Body of pancreas (tissue), 4 donors: ENCODE results near the gene NFKB2. TPM values are rescaled to one million over a fixed set of nuclear protein-coding genes. Genes with fewer than 3 reads are reported as not detected.

ENCODE experiments used
- ATAC-seq: fragments of 150-250 bp; one replicate; pipeline ENCODE4 v1.9.1; 2016
- DNase-seq, 4 donors: peaks; one replicate each; pipeline ENCODE4 v3.0.0-alpha.2; 2019
- H3K27ac ChIP-seq, 4 donors: fragments of 200-600 bp; sonication (generic); 1 replicate in 3 of 4; 2 replicates in 1 of 4; pipeline versions ENCODE4 v1.5.1 to v1.6.1; 2016 to 2019; ENCODE audit warnings: mild to moderate bottlenecking in 1 of 4, mixed read lengths in 1 of 4, moderate library complexity in 1 of 4
- H3K27me3 ChIP-seq, 2 donors: fragments of 200-600 bp; sonication (generic); one replicate each; pipeline ENCODE4 v1.6.0; 2016; ENCODE audit warnings: mild to moderate bottlenecking in 1 of 2
- H3K36me3 ChIP-seq, 2 donors: fragments of 200-600 bp; sonication (generic); replicated peaks in 1 of 2; 2 replicates each; pipeline ENCODE4 v1.5.1; 2016; ENCODE audit warnings: low read depth in 2 of 2; ENCODE audit not compliant: insufficient read depth in 1 of 2
- H3K4me1 ChIP-seq: fragments of 200-600 bp; sonication (generic); one replicate; pipeline ENCODE4 v1.6.0; 2016
- H3K4me3 ChIP-seq, 2 donors: fragments of 200-600 bp; sonication (generic); 1 replicate in 1 of 2; 2 replicates in 1 of 2; pipeline ENCODE4 v1.5.1; 2016 to 2019
- H3K9me3 ChIP-seq, 3 donors: fragments of 200-600 bp; sonication (generic); 1 replicate in 2 of 3; 2 replicates in 1 of 3; pipeline ENCODE4 v1.5.1; 2016
- CTCF ChIP-seq, 7 experiments: fragments of 450-650 bp in 4 of 7; fragments of 200-600 bp in 3 of 7; sonication (generic) in 3 of 7; IDR thresholded peaks; one replicate each; pipeline ENCODE4 v1.5.1; 2016 to 2019; ENCODE audit warnings: antibody characterized with exemption in 7 of 7
- POLR2A ChIP-seq, 3 donors: fragments of 450-650 bp; IDR thresholded peaks; one replicate each; pipeline ENCODE4 v1.6.1; 2016; ENCODE audit warnings: antibody characterized with exemption in 3 of 3, mild to moderate bottlenecking in 2 of 3
- WGBS, 2 donors: methylation state at CpG; one replicate each; pipeline ENCODE4 v1.1.5; 2017; 5-methylcytosine and 5-hydroxymethylcytosine counted together
- intact Hi-C: fragments of 100-400 bp; cut with DNase I; formaldehyde crosslinking; loops from one replicate; pipeline ENCODE4 v1.15.1; 2023
- total RNA-seq, 2 donors: library from RNA; depleted of rRNA; stranded (reverse); fragments of >200 nt; gene quantifications; one replicate each; pipeline ENCODE4 v1.1.0, GENCODE V29; 2016

The NFKB2 gene
- total RNA-seq, 2 donors from 2014 or later: 17.9 to 30.0 TPM

- Histone ChIP-seq H3K27ac (no peak overlapping the region), H3K36me3 (peaks cover 15 to 35% of the 10 kb centered on the region in 2 donors), H3K4me3 (no peak overlapping the region), H3K27me3 (no peaks in the 10 kb centered on the region), H3K4me1 (no peaks in the 10 kb centered on the region), H3K9me3 (no peaks in the 10 kb centered on the region)
- no peak for TF ChIP-seq CTCF (IDR thresholded peaks at IDR 0.05)
- TF ChIP-seq POLR2A (IDR thresholded peaks at IDR 0.05): no peak
- intact Hi-C loops: no loop called here
- no peak for DNase-seq
- WGBS, 2 donors: 88 to 90% methylated on average over 4 of the region's 4 CpGs
- ATAC-seq: no peak
Observed at GRCh38 chr10:102358712-102359382, 36.7 kb upstream of the NFKB2 start.

- H3K4me3 ChIP-seq: no peak overlapping the region
- no peak for TF ChIP-seq CTCF (IDR thresholded peaks at IDR 0.05)
- no peak for TF ChIP-seq POLR2A (IDR thresholded peaks at IDR 0.05)
- peak overlapping the region in 2 of 4 donors; percentile 5 to 22 for H3K27ac ChIP-seq
- ATAC-seq: no peak
- no peaks in the 10 kb centered on the region for H3K27me3 ChIP-seq
- peaks cover 34 to 68% of the 10 kb centered on the region in 2 donors for H3K36me3 ChIP-seq
- H3K4me1 ChIP-seq: no peaks in the 10 kb centered on the region
- DNase-seq: no peak
- 96 to 100% methylated on average over 1 of the region's 1 CpG for WGBS, 2 donors
- H3K9me3 ChIP-seq: no peaks in the 10 kb centered on the region
- intact Hi-C loops: no loop called here
Observed at GRCh38 chr10:102367441-102367840, 28.1 kb upstream of the NFKB2 start.

- ATAC-seq (peak; percentile 75), DNase-seq (peak in 1 of 4 donors; percentile 24)
- WGBS, 2 donors: 65 to 92% methylated on average over 2 to 3 of the region's 3 CpGs
- Histone ChIP-seq H3K27ac (peak overlapping the region in 1 of 4 donors; percentile 22), H3K9me3 (no peaks in the 10 kb centered on the region), H3K27me3 (no peaks in the 10 kb centered on the region), H3K36me3 (peaks cover 32 to 71% of the 10 kb centered on the region in 2 donors), H3K4me3 (no peak overlapping the region), H3K4me1 (no peaks in the 10 kb centered on the region)
- no peak for TF ChIP-seq POLR2A (IDR thresholded peaks at IDR 0.05)
- intact Hi-C loops: no loop called here
Observed at GRCh38 chr10:102368077-102368476, 27.4 kb upstream of the NFKB2 start.

- TF ChIP-seq CTCF (IDR thresholded peaks at IDR 0.05): no peak
- no peak for TF ChIP-seq POLR2A (IDR thresholded peaks at IDR 0.05)
- WGBS, 2 donors: 100% methylated on average over 2 of the region's 2 CpGs
- Histone ChIP-seq H3K36me3 (peaks cover 28 to 70% of the 10 kb centered on the region in 2 donors), H3K27me3 (no peaks in the 10 kb centered on the region), H3K27ac (no peak overlapping the region), H3K4me1 (no peaks in the 10 kb centered on the region), H3K9me3 (no peaks in the 10 kb centered on the region), H3K4me3 (no peak overlapping the region)
- ATAC-seq: no peak
- no peak for DNase-seq
- intact Hi-C loops: no loop called here
Observed at GRCh38 chr10:102371295-102371694, 24.2 kb upstream of the NFKB2 start.

- no peak for DNase-seq
- H3K27me3 ChIP-seq: no peaks in the 10 kb centered on the region
- no peak for ATAC-seq
- intact Hi-C loops: no loop called here
- 75 to 77% methylated on average over 7 of the region's 7 CpGs for WGBS, 2 donors
- TF ChIP-seq CTCF (IDR thresholded peaks at IDR 0.05) (peak in 1 of 7 experiments; percentile 9), POLR2A (IDR thresholded peaks at IDR 0.05) (no peak)
- no peaks in the 10 kb centered on the region for H3K4me1 ChIP-seq
- H3K36me3 ChIP-seq: peaks cover 7 to 50% of the 10 kb centered on the region in 2 donors
- no peak overlapping the region for H3K27ac ChIP-seq
- no peaks in the 10 kb centered on the region for H3K9me3 ChIP-seq
- H3K4me3 ChIP-seq: no peak overlapping the region
Observed at GRCh38 chr10:102375250-102375649, 20.3 kb upstream of the NFKB2 start.
